ENCODE measurements around the gene CXCL17.

DNA sequence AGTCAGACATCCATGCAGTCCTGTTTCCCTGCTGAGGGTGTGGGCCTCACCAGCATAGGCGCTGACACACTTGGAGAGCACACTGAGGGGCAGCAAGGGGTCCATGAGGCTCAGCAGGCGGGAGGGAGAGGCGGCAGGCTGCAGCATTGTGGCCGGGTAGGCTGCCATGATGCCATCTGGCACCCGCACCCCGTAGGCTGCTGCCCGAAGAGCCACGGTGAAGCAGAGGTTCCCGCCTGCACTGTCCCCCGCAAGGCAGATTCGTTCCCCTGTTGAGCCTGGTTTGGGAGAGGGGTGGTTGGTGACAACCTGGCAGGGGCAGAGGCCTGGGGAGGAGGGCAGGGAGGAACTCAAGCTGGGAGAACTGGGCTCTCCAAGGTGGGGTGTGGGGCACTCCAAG, 36.6 kb downstream of the CXCL17 start:
- no peak for TF ChIP-seq POLR2AphosphoS5 (IDR thresholded peaks at IDR 0.05; ENCODE audit: low read depth)
- TF ChIP-seq, protein P1, sequence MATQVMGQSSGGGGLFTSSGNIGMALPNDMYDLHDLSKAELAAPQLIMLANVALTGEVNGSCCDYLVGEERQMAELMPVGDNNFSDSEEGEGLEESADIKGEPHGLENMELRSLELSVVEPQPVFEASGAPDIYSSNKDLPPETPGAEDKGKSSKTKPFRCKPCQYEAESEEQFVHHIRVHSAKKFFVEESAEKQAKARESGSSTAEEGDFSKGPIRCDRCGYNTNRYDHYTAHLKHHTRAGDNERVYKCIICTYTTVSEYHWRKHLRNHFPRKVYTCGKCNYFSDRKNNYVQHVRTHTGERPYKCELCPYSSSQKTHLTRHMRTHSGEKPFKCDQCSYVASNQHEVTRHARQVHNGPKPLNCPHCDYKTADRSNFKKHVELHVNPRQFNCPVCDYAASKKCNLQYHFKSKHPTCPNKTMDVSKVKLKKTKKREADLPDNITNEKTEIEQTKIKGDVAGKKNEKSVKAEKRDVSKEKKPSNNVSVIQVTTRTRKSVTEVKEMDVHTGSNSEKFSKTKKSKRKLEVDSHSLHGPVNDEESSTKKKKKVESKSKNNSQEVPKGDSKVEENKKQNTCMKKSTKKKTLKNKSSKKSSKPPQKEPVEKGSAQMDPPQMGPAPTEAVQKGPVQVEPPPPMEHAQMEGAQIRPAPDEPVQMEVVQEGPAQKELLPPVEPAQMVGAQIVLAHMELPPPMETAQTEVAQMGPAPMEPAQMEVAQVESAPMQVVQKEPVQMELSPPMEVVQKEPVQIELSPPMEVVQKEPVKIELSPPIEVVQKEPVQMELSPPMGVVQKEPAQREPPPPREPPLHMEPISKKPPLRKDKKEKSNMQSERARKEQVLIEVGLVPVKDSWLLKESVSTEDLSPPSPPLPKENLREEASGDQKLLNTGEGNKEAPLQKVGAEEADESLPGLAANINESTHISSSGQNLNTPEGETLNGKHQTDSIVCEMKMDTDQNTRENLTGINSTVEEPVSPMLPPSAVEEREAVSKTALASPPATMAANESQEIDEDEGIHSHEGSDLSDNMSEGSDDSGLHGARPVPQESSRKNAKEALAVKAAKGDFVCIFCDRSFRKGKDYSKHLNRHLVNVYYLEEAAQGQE (IDR thresholded peaks at IDR 0.05; ENCODE audit: unreplicated experiment) = no peak
- TF ChIP-seq EZH2 (IDR thresholded peaks at IDR 0.05; ENCODE audit: low read depth, unreplicated experiment) = no peak
- TF ChIP-seq, protein P2, sequence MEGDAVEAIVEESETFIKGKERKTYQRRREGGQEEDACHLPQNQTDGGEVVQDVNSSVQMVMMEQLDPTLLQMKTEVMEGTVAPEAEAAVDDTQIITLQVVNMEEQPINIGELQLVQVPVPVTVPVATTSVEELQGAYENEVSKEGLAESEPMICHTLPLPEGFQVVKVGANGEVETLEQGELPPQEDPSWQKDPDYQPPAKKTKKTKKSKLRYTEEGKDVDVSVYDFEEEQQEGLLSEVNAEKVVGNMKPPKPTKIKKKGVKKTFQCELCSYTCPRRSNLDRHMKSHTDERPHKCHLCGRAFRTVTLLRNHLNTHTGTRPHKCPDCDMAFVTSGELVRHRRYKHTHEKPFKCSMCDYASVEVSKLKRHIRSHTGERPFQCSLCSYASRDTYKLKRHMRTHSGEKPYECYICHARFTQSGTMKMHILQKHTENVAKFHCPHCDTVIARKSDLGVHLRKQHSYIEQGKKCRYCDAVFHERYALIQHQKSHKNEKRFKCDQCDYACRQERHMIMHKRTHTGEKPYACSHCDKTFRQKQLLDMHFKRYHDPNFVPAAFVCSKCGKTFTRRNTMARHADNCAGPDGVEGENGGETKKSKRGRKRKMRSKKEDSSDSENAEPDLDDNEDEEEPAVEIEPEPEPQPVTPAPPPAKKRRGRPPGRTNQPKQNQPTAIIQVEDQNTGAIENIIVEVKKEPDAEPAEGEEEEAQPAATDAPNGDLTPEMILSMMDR (conservative IDR thresholded peaks at IDR 0.05; ENCODE audit: low read depth in 2 of 2) = no peak
- no peak for TF ChIP-seq CREB1 (CRISPR knock-in tag; IDR thresholded peaks at IDR 0.05; ENCODE audit: low read depth)

All from GM23338 (cell line).